A549 (cell line): ENCODE measurements around the gene BIK.

Experiments used
- BHLHE40 ChIP-seq: IDR thresholded peaks from 2 replicates; pipeline ENCODE4 v1.6.1; 2012; ENCODE audit warnings: low read depth, low read length, inconsistent platforms
- CHD4 ChIP-seq: fragments of 200-600 bp; sonication (generic); IDR thresholded peaks from 2 replicates; pipeline ENCODE4 v1.6.1; 2016; ENCODE audit warnings: antibody characterized with exemption, mild to moderate bottlenecking, borderline replicate concordance
- CTCF ChIP-seq: fragments of >200 bp; sonication (Bioruptor Twin); formaldehyde crosslinking; IDR thresholded peaks from 3 replicates; pipeline ENCODE4 v1.5.1; 2016
- EP300 ChIP-seq, 2 experiments: fragments of >200 bp; sonication (Bioruptor Twin); formaldehyde crosslinking; IDR thresholded peaks; 2 replicates in 1 of 2; 3 replicates in 1 of 2; pipeline ENCODE4 v1.6.1; 2016 to 2017
- HOXB5 ChIP-seq: fragments of 250-450 bp; sonication (Bioruptor Pico); IDR thresholded peaks from 2 replicates; pipeline ENCODE4 v1.5.0; 2020; ENCODE audit warnings: mild to moderate bottlenecking, moderate library complexity
- MAX ChIP-seq: IDR thresholded peaks from 2 replicates; pipeline ENCODE4 v1.6.1; 2012
- MYC ChIP-seq: IDR thresholded peaks from 2 replicates; pipeline ENCODE4 v1.6.1; 2012; ENCODE audit warnings: mild to moderate bottlenecking, inconsistent platforms, low read length, improper control_type of control experiment, borderline replicate concordance
- NFE2L2 ChIP-seq: fragments of 150-350 bp; conservative IDR thresholded peaks from 2 replicates; pipeline ENCODE4 v1.6.1; 2014; ENCODE audit warnings: low read length
- POLR2AphosphoS2 ChIP-seq: conservative IDR thresholded peaks from 2 replicates; pipeline ENCODE4 v1.6.1; 2012; ENCODE audit warnings: low read length, improper control_type of control experiment, inconsistent platforms
- RARB ChIP-seq: fragments of 250-450 bp; sonication (Bioruptor Pico); IDR thresholded peaks from 2 replicates; pipeline ENCODE4 v1.8.0; 2021; ENCODE audit warnings: mild to moderate bottlenecking, moderate library complexity
- SREBF2 ChIP-seq: fragments of 450-650 bp; IDR thresholded peaks from 2 replicates; pipeline ENCODE4 v1.6.1; 2014; ENCODE audit warnings: mild to moderate bottlenecking, moderate library complexity
- USF2 ChIP-seq: fragments of 450-650 bp; IDR thresholded peaks from 2 replicates; pipeline ENCODE4 v1.6.1; 2014; ENCODE audit warnings: antibody characterized with exemption

- TF ChIP-seq MYC (no peak), RARB (no peak), CHD4 (no peak), CTCF (no peak), USF2 (no peak), HOXB5 (CRISPR knock-in tag) (no peak), EP300 (IDR thresholded peaks at IDR 0.05) (no peak), BHLHE40 (no peak), NFE2L2 (no peak), SREBF2 (no peak), MAX (no peak), POLR2AphosphoS2 (no peak)
Observed at GRCh38 chr22:43088627-43088983, 21.9 kb upstream of the BIK start.
